OCI-LY1 (cell line): ENCODE results near the gene SPATA17.

Experiments
- H2AFZ ChIP-seq: fragments of 200-600 bp; sonication (generic), shearing (Covaris generic); 2 replicates; pipeline ENCODE4 v1.6.0; 2014; ENCODE audit warnings: antibody characterized with exemption, mild to moderate bottlenecking, low read length
- H3F3A ChIP-seq: fragments of 200-600 bp; sonication (generic), shearing (Covaris generic); 2 replicates; pipeline ENCODE4 v1.6.0; 2014; ENCODE audit warnings: mild to moderate bottlenecking, antibody characterized with exemption, low read length, moderate library complexity; ENCODE audit not compliant: insufficient read depth
- H3K27ac ChIP-seq: fragments of 200-600 bp; sonication (generic); 2 replicates; pipeline ENCODE4 v1.5.1; 2014; ENCODE audit warnings: low read length, mixed run types, mild to moderate bottlenecking, low read depth; ENCODE audit not compliant: poor library complexity, severe bottlenecking
- H3K27me3 ChIP-seq: fragments of 200-600 bp; sonication (generic); 2 replicates; pipeline ENCODE4 v1.6.0; 2014; ENCODE audit warnings: antibody characterized with exemption, mild to moderate bottlenecking, low read length, moderate library complexity; ENCODE audit not compliant: insufficient read depth
- H3K36me3 ChIP-seq: fragments of 200-600 bp; sonication (generic); 2 replicates; pipeline ENCODE4 v1.6.1; 2014; ENCODE audit warnings: mild to moderate bottlenecking, antibody characterized with exemption, low read length, moderate library complexity, mixed read lengths; ENCODE audit not compliant: insufficient read depth
- H3K4me1 ChIP-seq: fragments of 200-600 bp; sonication (generic); 2 replicates; pipeline ENCODE4 v1.5.1; 2014; ENCODE audit warnings: mild to moderate bottlenecking, low read length, moderate library complexity; ENCODE audit not compliant: insufficient read depth, severe bottlenecking
- H3K4me2 ChIP-seq: fragments of 200-600 bp; sonication (generic), shearing (Covaris generic); 2 replicates; pipeline ENCODE4 v1.6.1; 2014; ENCODE audit warnings: low read length
- H3K4me3 ChIP-seq: fragments of 200-600 bp; sonication (generic); 2 replicates; pipeline ENCODE4 v1.5.1; 2014; ENCODE audit warnings: low read length, low read depth, mild to moderate bottlenecking, mixed read lengths; ENCODE audit not compliant: poor library complexity, severe bottlenecking
- H3K79me2 ChIP-seq: fragments of 200-600 bp; shearing (Covaris generic); 2 replicates; pipeline ENCODE4 v1.6.1; 2016; ENCODE audit warnings: mixed run types, low read length, mixed read lengths; ENCODE audit not compliant: insufficient read depth
- H3K9ac ChIP-seq: fragments of 200-600 bp; sonication (generic), shearing (Covaris generic); 2 replicates; pipeline ENCODE4 v1.6.1; 2014; ENCODE audit warnings: mild to moderate bottlenecking, low read length, mixed read lengths
- H3K9me2 ChIP-seq: fragments of 200-600 bp; sonication (generic), shearing (Covaris generic); 2 replicates; pipeline ENCODE4 v1.6.1; 2014; ENCODE audit warnings: low read depth, mild to moderate bottlenecking, low read length, mixed read lengths
- H3K9me3 ChIP-seq: fragments of 200-600 bp; shearing (Covaris generic); 2 replicates; pipeline ENCODE4 v1.6.1; 2014; ENCODE audit warnings: low read length, mixed read lengths
- H4K20me1 ChIP-seq: fragments of 200-600 bp; sonication (generic), shearing (Covaris generic); 2 replicates; pipeline ENCODE4 v1.6.0; 2016; ENCODE audit warnings: mild to moderate bottlenecking, low read length; ENCODE audit not compliant: insufficient read depth
- CTCF ChIP-seq: fragments of 200-600 bp; sonication (generic), shearing (Covaris generic); IDR thresholded peaks from 2 replicates; pipeline ENCODE4 v1.5.1; 2017; ENCODE audit warnings: mild to moderate bottlenecking, antibody characterized with exemption, low read length, moderate library complexity, mixed read lengths
- EZH2 ChIP-seq: fragments of 200-600 bp; sonication (generic), shearing (Covaris generic); IDR thresholded peaks from 2 replicates; pipeline ENCODE4 v1.8.0; 2017; ENCODE audit warnings: borderline replicate concordance, mixed run types, mild to moderate bottlenecking, antibody characterized with exemption, low read length, moderate library complexity, mixed read lengths

SPATA17 gene

DNA sequence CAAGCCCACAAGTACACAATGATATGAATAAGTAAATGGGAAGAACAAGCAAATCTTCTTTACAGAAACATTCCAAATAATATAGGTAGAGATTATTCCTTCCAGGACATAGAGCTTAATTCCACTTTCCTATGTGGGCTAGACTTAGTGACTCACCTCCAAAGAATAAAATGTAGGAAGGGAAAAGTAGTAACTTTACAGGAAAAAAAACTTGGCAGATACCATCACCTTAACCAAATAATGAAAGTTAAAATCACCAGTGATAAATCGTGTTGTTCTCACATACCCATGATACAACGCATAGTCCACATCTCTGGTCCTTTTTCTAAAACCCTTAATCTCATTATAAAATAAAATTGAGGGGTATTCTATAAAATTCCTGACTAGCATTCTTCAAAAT, 260.8 kb downstream of the SPATA17 start:
- Histone ChIP-seq H4K20me1 (no peaks in the 10 kb centered on the region), H3K4me1 (no peaks in the 10 kb centered on the region), H3K9me2 (no peaks in the 10 kb centered on the region), H3K36me3 (no peaks in the 10 kb centered on the region), H3K9ac (no peak overlapping the region), H3F3A (no peaks in the 10 kb centered on the region), H3K79me2 (no peaks in the 10 kb centered on the region), H3K9me3 (no peaks in the 10 kb centered on the region), H3K4me3 (no peak overlapping the region), H3K27ac (no peak overlapping the region), H2AFZ (no peak overlapping the region), H3K27me3 (no peaks in the 10 kb centered on the region), H3K4me2 (no peak overlapping the region)
- TF ChIP-seq CTCF, result no peak
- no peak for TF ChIP-seq EZH2

DNA sequence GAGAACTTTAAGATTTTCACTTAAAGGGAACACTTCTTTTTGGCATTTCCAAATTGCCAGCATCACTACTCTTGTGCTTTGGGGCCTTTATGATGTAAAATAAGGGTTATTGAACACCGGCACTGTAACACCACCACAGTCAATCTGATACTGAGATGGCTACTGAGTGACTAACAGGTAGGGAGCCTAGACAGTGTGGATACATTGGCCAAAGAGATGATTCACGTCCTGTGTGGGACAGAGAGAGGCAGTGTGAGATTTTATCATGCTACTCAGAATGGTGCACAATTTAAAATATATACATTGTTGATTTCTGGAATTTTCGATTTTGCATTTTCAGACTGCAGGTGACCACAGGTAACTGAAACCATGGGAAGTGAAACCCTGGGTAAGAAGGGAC, 261.6 kb downstream of the SPATA17 start:
- Histone ChIP-seq H3K4me2 (no peak overlapping the region), H3K9ac (no peak overlapping the region), H3K4me1 (no peaks in the 10 kb centered on the region), H3K36me3 (no peaks in the 10 kb centered on the region), H3K9me3 (no peaks in the 10 kb centered on the region), H2AFZ (no peak overlapping the region), H3K4me3 (no peak overlapping the region), H3K27ac (no peak overlapping the region), H3K9me2 (no peaks in the 10 kb centered on the region), H4K20me1 (no peaks in the 10 kb centered on the region), H3K27me3 (no peaks in the 10 kb centered on the region), H3K79me2 (no peaks in the 10 kb centered on the region), H3F3A (no peaks in the 10 kb centered on the region)
- TF ChIP-seq EZH2, result no peak

GRCh38 chr1:217895841-217896240, 264.7 kb downstream of the SPATA17 start:
- Histone ChIP-seq H3K9ac (no peak overlapping the region), H3K9me3 (no peaks in the 10 kb centered on the region), H3K27ac (no peak overlapping the region), H4K20me1 (no peaks in the 10 kb centered on the region), H3K36me3 (no peaks in the 10 kb centered on the region), H2AFZ (no peak overlapping the region), H3K27me3 (no peaks in the 10 kb centered on the region), H3K4me3 (no peak overlapping the region), H3F3A (no peaks in the 10 kb centered on the region), H3K9me2 (no peaks in the 10 kb centered on the region), H3K79me2 (no peaks in the 10 kb centered on the region), H3K4me1 (no peaks in the 10 kb centered on the region), H3K4me2 (no peak overlapping the region)
- TF ChIP-seq EZH2 (no peak), CTCF (no peak)

DNA sequence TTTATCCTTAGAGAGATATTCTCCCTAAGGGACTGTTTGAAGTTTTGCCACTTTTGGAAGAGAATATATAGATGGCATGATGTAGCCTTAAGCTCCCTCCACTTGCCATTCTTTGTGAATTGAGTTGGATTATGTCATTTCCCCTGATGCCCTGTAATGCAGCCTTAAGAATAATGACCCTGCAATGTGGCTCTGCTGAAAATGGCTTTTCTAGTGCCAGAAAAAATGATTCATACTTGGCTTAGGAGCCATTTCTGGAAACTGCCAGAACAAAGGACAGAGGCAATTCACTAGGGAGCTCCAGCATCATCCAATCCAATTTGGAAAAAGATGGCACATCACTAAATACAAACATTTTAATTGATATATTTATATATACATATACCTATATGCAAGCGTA, 265.3 kb downstream of the SPATA17 start:
- H3K9ac ChIP-seq, result no peak overlapping the region
- no peak overlapping the region for H2AFZ ChIP-seq
- no peak overlapping the region for H3K27ac ChIP-seq
- H3K9me2 ChIP-seq, result no peaks in the 10 kb centered on the region
- no peak for TF ChIP-seq EZH2
- no peak for TF ChIP-seq CTCF
- H3K27me3 ChIP-seq, result no peaks in the 10 kb centered on the region
- no peaks in the 10 kb centered on the region for H3K79me2 ChIP-seq
- H3K9me3 ChIP-seq, result no peaks in the 10 kb centered on the region
- H3F3A ChIP-seq, result no peaks in the 10 kb centered on the region
- H3K4me1 ChIP-seq, result no peaks in the 10 kb centered on the region
- H3K4me3 ChIP-seq, result no peak overlapping the region
- H4K20me1 ChIP-seq, result no peaks in the 10 kb centered on the region
- no peak overlapping the region for H3K4me2 ChIP-seq
- H3K36me3 ChIP-seq, result no peaks in the 10 kb centered on the region
